Astrocyte (in vitro differentiated cells and primary cell): ENCODE data around the gene GIPC1. TPM values are rescaled to one million over a fixed set of nuclear protein-coding genes. Genes with fewer than 3 reads are reported as not detected.

Experiments
- DNase-seq: peaks from one replicate; pipeline ENCODE4 v3.0.0-alpha.2; 2010; ENCODE audit warnings: low read depth
- FAIRE-seq: peaks from 2 replicates; lab custom pipeline; 2011; peaks lifted over from hg19 to GRCh38; lab: Jason Lieb, UNC
- H2AFZ ChIP-seq: 2 replicates; pipeline ENCODE4 v1.6.0; 2012; ENCODE audit warnings: low read depth, low read length, inconsistent platforms
- H3K27ac ChIP-seq: 2 replicates; pipeline ENCODE4 v1.5.1; 2011; ENCODE audit warnings: low read depth, low read length, inconsistent platforms
- H3K27me3 ChIP-seq: 2 replicates; pipeline ENCODE4 v1.6.0; 2011; ENCODE audit warnings: low read length, inconsistent platforms; ENCODE audit not compliant: insufficient read depth
- H3K36me3 ChIP-seq: 2 replicates; pipeline ENCODE4 v1.5.1; 2011; ENCODE audit warnings: low read length, inconsistent platforms; ENCODE audit not compliant: insufficient read depth
- H3K4me1 ChIP-seq: 2 replicates; pipeline ENCODE4 v1.5.1; 2011; ENCODE audit warnings: low read length, inconsistent platforms; ENCODE audit not compliant: insufficient read depth
- H3K4me2 ChIP-seq: 2 replicates; pipeline ENCODE4 v1.6.0; 2012; ENCODE audit warnings: low read length, inconsistent platforms
- H3K4me3 ChIP-seq: 2 replicates; pipeline ENCODE4 v1.5.1; 2011; ENCODE audit warnings: low read depth, mild to moderate bottlenecking, low read length, inconsistent platforms; ENCODE audit not compliant: insufficient read depth
- H3K79me2 ChIP-seq: 2 replicates; pipeline ENCODE4 v1.6.0; 2012; ENCODE audit warnings: mild to moderate bottlenecking, low read length, inconsistent platforms; ENCODE audit not compliant: insufficient read depth
- H3K9ac ChIP-seq: 2 replicates; pipeline ENCODE4 v1.6.0; 2012; ENCODE audit warnings: mild to moderate bottlenecking, low read length, inconsistent platforms
- H3K9me3 ChIP-seq: 2 replicates; pipeline ENCODE4 v1.5.1; 2012; ENCODE audit warnings: low read depth, mild to moderate bottlenecking, low read length, inconsistent platforms; ENCODE audit not compliant: insufficient read depth
- H4K20me1 ChIP-seq: 2 replicates; pipeline ENCODE4 v1.6.0; 2012; ENCODE audit warnings: low read length, inconsistent platforms; ENCODE audit not compliant: insufficient read depth
- H3K27ac Mint-ChIP-seq: one replicate; pipeline ENCODE4 v1.8.0; 2021; ENCODE audit warnings: mild to moderate bottlenecking, mixed read lengths; ENCODE audit not compliant: unreplicated experiment
- H3K27me3 Mint-ChIP-seq: one replicate; pipeline ENCODE4 v1.8.0; 2021; ENCODE audit warnings: low read depth, mixed read lengths; ENCODE audit not compliant: unreplicated experiment
- H3K36me3 Mint-ChIP-seq: one replicate; pipeline ENCODE4 v1.8.0; 2021; ENCODE audit warnings: low read depth, mixed read lengths; ENCODE audit not compliant: unreplicated experiment
- H3K4me1 Mint-ChIP-seq: one replicate; pipeline ENCODE4 v1.8.0; 2021; ENCODE audit warnings: low read depth, mixed read lengths; ENCODE audit not compliant: unreplicated experiment
- H3K4me3 Mint-ChIP-seq: one replicate; pipeline ENCODE4 v1.8.0; 2021; ENCODE audit warnings: mild to moderate bottlenecking, moderate library complexity, mixed read lengths; ENCODE audit not compliant: unreplicated experiment
- H3K9me3 Mint-ChIP-seq: one replicate; pipeline ENCODE4 v1.8.0; 2021; ENCODE audit warnings: mild to moderate bottlenecking, mixed read lengths; ENCODE audit not compliant: unreplicated experiment
- CTCF ChIP-seq: IDR thresholded peaks from 2 replicates; pipeline ENCODE4 v1.5.1; 2011; ENCODE audit warnings: low read depth, mild to moderate bottlenecking, inconsistent platforms, low read length, moderate library complexity; ENCODE audit not compliant: insufficient read depth
- EZH2 ChIP-seq: IDR thresholded peaks from 2 replicates; pipeline ENCODE4 v1.6.1; 2012; ENCODE audit warnings: mild to moderate bottlenecking, low read length, inconsistent platforms; ENCODE audit not compliant: insufficient read depth
- total RNA-seq: library from RNA; stranded (reverse); gene quantifications from 2 replicates; pipeline ENCODE4 v1.2.1, GENCODE V29; 2021

GIPC1 gene
- total RNA-seq, 1 donor from 2014 or later: 169 TPM

GRCh38 chr19:14516746-14517438, 21.0 kb upstream of the GIPC1 start:
- DNase-seq: no peak
- H3K36me3 Mint-ChIP-seq: peaks cover 23% of the 10 kb centered on the region

GRCh38 chr19:14516048-14516534, 20.2 kb upstream of the GIPC1 start:
- Histone ChIP-seq H3K9ac (peak overlapping the region; percentile 96), H3K36me3 (peaks cover 24% of the 10 kb centered on the region), H3K4me1 (peaks cover 34% of the 10 kb centered on the region), H3K79me2 (peaks cover 42% of the 10 kb centered on the region), H3K4me2 (peak overlapping the region; percentile 96), H3K9me3 (no peaks in the 10 kb centered on the region), H3K4me3 (peak overlapping the region; percentile 91), H3K27me3 (no peaks in the 10 kb centered on the region), H2AFZ (no peak overlapping the region), H4K20me1 (peaks cover 39% of the 10 kb centered on the region), H3K27ac (no peak overlapping the region)
- FAIRE-seq: no peak
- TF ChIP-seq EZH2: no peak
- DNase-seq: no peak
- H3K4me1 Mint-ChIP-seq: peaks cover 33% of the 10 kb centered on the region
- peak overlapping the region; percentile 85 for H3K27ac Mint-ChIP-seq
- H3K27me3 Mint-ChIP-seq: no peaks in the 10 kb centered on the region
- peaks cover 1% of the 10 kb centered on the region for H3K9me3 Mint-ChIP-seq
- peaks cover 23% of the 10 kb centered on the region for H3K36me3 Mint-ChIP-seq
- H3K4me3 Mint-ChIP-seq: peak overlapping the region; percentile 89

More at GRCh38 chr19:14516746-14517438, 21.0 kb upstream of the GIPC1 start:
- H3K4me3 Mint-ChIP-seq: peak overlapping the region; percentile 89
- Histone ChIP-seq H3K4me1 (peaks cover 31% of the 10 kb centered on the region), H3K27me3 (no peaks in the 10 kb centered on the region), H3K4me3 (peak overlapping the region; percentile 91), H4K20me1 (peaks cover 39% of the 10 kb centered on the region), H3K79me2 (peaks cover 42% of the 10 kb centered on the region), H3K27ac (peak overlapping the region; percentile 89), H3K9me3 (no peaks in the 10 kb centered on the region), H3K36me3 (peaks cover 24% of the 10 kb centered on the region), H3K9ac (peak overlapping the region; percentile 96), H2AFZ (no peak overlapping the region), H3K4me2 (peak overlapping the region; percentile 96)
- peak overlapping the region; percentile 85 for H3K27ac Mint-ChIP-seq
- peaks cover 1% of the 10 kb centered on the region for H3K9me3 Mint-ChIP-seq
- H3K27me3 Mint-ChIP-seq: no peaks in the 10 kb centered on the region
- peaks cover 32% of the 10 kb centered on the region for H3K4me1 Mint-ChIP-seq
- no peak for FAIRE-seq
- TF ChIP-seq EZH2 (no peak), CTCF (no peak)

GRCh38 chr19:14515501-14516047, 19.6 kb upstream of the GIPC1 start:
- H3K4me2 ChIP-seq: peak overlapping the region; percentile 96
- DNase-seq (no peak), FAIRE-seq (no peak)
- H3K27ac ChIP-seq: no peak overlapping the region
- peaks cover 24% of the 10 kb centered on the region for H3K36me3 ChIP-seq
- H3K9me3 ChIP-seq: no peaks in the 10 kb centered on the region
- H3K79me2 ChIP-seq: peaks cover 42% of the 10 kb centered on the region
- Mint-ChIP-seq H3K4me3 (peak overlapping the region; percentile 89), H3K9me3 (peaks cover 1% of the 10 kb centered on the region), H3K27ac (peak overlapping the region; percentile 48), H3K36me3 (peaks cover 23% of the 10 kb centered on the region), H3K4me1 (peaks cover 37% of the 10 kb centered on the region), H3K27me3 (no peaks in the 10 kb centered on the region)
- peak overlapping the region; percentile 91 for H3K4me3 ChIP-seq
- TF ChIP-seq CTCF: no peak
- TF ChIP-seq EZH2: no peak
- peaks cover 39% of the 10 kb centered on the region for H4K20me1 ChIP-seq
- H3K4me1 ChIP-seq: peaks cover 37% of the 10 kb centered on the region
- peak overlapping the region; percentile 96 for H3K9ac ChIP-seq
- no peaks in the 10 kb centered on the region for H3K27me3 ChIP-seq
- H2AFZ ChIP-seq: no peak overlapping the region
